Stimulated activated CD8-positive, alpha-beta memory T cell treated with anti-CD3 and anti-CD28 coated beads, Interleukin-15, amount 100 ng/mL, for 1 hour (primary cell): ENCODE measurements around the gene CHST11.

ENCODE experiments used
- DNase-seq: peaks from one replicate; pipeline ENCODE4 v3.0.0-alpha.2; 2020; ENCODE audit warnings: low read depth

The CHST11 gene

DNA sequence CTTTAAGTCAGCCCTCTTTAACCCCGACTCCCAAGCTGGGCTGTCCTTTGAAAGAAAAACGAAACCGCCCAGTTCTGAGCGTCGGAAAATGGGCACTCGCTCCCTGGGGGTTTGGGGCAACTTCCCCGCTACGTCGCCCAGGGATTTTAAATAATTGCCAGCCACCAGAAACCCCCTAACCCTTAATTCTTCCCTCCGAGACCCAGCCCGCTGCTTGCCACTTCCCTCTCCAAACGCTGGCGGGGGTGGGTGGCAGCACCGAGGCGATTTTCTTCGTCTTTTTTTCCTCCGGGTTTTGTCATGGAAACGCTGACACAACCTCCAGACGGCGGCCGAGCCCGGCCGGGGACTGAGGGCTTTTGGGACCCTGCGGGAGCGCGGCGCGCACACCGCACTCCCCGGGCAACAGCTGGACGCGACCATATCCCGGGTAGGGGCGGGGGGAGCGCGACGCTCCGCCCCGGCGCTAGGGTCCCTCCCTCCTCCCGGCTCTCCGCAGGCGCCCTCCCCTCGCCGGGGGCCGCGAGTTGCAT is at the start of gene CHST11:
TSS of gene CHST11 (plus strand) at position 532 of the 533 bp plus-strand sequence.
- DNase-seq, result no peak

DNA sequence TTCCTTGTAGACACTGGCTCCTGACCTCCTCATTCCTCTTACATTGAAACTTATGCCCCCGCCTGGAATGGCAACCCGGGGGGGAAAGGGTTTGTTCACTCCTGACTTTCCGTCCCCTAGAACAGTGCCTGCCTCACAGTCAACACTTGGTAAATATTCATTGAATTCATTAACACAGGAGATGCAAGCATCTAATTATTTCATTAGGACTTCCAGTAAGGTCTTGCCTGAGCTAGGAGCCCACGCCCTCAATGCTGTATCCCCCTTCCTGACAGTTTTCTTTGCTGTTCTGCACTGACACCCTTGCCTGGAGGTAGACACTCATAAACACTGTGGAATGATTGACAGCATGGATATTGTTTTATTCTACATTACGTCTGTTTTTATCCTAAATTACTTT is 49.3 kb upstream of the CHST11 start:
- DNase-seq, result no peak

DNA sequence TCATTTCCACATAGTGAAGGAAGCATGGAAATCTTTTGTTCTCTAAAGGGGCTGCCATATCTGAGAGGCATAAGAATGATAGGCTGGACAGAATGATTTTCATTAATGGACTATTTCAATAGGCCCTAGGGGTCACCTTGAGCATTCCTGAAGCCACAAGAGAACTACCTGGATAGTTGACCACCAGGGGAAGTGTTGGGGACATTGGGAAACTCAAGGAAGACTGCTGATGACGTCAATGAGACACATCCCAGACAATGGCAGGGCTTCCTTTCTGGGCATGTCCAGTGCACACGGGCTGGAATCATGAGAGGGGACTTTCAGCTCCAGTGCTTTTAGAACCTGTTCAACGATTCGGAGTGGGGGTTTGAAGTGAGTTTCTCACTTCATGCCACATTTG is 48.8 kb upstream of the CHST11 start:
- no peak for DNase-seq

GRCh38 chr12:104410326-104410725 is 46.4 kb upstream of the CHST11 start:
- no peak for DNase-seq

DNA sequence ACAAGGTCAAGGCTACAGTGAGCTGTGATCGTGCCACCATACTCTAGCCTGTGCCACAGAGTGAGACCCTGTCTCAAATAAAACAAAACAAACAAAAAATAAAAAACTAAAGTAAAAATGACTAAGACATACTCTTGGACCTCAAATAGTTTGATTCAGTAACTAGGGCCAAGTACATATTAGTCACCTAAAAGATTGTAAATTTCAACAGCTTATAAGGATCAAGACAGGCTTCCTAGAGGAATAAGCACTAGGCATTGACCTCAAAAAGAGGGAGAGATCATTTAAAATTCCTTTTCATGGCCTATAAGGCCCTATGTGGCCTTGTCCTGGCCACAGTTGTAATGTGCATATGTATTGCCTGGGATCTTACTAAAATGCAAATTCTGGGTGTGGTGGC is 46.0 kb upstream of the CHST11 start:
- no peak for DNase-seq

GRCh38 chr12:104411826-104412641 is 44.7 kb upstream of the CHST11 start:
- no peak for DNase-seq

- DNase-seq, result no peak
Measured at GRCh38 chr12:104412681-104413080, 44.1 kb upstream of the CHST11 start.

DNA sequence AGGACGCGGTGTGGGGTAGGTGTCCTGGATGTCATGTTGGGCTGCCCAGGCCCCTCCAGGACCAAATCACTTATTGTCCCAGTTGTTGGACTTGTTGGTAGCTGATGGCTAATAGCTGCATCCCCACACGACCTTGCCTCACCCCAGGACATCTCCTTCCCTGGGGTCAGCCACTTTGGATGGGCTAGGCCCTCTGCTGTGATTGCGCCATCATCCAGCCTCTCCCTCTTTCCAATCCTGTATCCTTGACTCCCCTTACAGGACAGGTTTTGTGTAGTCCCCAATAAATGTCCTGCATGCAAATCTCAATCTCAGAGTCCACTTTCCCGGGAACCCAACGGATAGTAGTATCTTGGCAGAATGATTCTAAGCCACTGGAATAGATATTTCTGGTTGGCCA is 43.4 kb upstream of the CHST11 start:
- no peak for DNase-seq

DNA sequence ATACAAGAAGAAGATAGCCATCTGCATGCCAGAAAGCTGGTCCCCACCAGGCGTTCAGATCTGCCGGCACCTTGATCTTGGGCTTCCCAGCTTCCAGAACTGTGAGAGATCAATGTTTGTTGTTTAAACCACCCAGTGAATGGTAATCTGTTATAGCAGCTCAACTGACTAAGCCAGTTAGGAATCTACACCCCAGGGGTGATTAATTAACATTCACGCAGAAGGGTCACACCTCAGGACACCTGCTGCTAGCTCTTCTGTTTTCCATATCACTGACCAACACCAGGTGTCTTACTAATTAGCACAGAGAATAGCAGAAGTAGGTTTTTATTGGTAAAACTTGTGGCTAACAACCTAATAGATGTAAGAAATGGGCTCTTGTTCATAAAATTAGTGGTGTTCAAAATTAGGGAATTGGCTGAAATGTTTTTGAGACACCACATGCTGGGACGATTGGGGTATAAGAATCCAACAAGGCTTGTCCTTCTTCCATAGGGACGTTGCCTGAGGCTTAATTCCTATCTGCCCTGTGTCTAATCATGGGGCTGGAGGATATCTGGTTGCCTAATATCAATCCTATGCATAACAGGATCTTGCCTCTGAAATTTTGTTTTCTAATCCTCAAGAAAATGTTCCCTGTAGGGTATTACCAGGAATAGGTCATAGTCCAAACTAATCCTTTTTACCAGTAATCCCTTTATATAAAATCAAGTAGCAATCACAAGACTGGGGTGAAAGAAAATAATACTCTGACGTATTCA is 42.0 kb upstream of the CHST11 start:
- DNase-seq, result no peak

DNA sequence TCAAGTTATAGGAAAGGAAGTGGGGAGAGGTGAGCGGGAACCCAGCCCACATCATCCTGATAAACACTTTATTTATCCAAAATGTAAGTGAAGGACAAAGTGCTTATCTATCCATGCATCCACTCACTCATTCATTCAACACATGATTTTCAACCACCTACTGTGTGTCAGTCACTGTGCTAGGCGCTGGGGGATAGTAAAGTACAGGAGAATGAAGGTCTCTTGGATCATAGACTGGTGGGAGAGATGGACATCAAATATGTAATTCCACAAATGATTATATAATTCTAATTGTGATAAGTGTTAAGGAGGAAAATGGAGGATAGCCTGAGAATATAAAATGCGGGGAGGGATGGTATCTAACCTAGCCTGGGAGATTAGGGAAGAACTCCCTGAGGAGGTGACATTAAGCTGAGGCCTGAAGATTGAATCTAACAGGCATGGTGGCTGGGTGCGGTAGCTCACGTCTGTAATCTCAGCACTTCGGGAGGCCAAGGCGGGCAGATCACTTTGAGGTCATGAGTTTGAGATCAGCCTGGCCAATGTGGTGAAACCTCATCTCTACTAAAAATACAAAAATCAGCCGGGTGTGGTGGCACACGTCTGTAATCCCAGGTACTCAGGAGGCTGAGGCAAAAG is 41.3 kb upstream of the CHST11 start:
- DNase-seq, result no peak

DNA sequence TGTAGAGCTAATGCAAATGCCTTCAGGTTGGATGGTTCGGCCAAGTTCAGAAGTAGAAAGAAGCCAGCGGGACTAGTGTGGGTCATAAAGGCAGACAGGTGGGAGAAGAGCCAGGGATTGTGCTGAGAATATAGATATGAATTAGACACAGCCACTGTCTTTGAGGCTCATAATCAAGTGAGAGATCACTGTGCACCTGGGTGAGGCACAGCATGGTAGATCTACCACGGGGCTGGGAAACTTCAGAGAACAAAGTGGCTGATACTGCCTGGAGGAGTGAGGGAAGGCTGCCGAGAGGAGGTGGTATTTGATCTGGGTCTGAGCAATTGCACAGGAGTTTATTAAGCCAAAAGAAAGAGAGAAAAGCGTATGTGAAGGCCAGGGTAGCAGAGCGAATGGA is 40.6 kb upstream of the CHST11 start:
- no peak for DNase-seq

- DNase-seq, result no peak
Measured at GRCh38 chr12:104416585-104416984, 40.2 kb upstream of the CHST11 start.

- DNase-seq, result no peak
Measured at GRCh38 chr12:104419717-104420116, 37.0 kb upstream of the CHST11 start.

- no peak for DNase-seq
Measured at GRCh38 chr12:104420868-104421267, 35.9 kb upstream of the CHST11 start.

DNA sequence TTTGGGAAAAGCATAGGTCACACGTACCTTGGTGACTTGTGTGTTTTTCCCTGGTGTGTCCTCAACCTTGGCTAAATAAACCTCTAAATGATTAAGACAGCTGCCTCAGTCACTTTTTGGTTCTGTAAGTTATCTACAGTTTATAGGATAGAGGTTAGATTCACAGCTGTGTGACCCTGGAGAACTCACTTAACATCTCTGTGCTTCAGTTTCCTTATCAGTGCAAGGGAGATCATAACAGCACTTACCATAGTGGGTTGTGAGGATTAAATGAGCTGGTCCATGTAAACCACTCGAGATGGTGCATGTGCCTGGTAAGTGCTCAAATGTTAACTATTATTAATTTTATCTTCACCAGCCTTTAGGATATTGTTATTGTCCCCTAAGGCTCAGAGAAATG is 35.4 kb upstream of the CHST11 start:
- DNase-seq, result no peak

GRCh38 chr12:104422441-104422840 is 34.3 kb upstream of the CHST11 start:
- DNase-seq, result no peak

GRCh38 chr12:104423273-104423672 is 33.5 kb upstream of the CHST11 start:
- no peak for DNase-seq

DNA sequence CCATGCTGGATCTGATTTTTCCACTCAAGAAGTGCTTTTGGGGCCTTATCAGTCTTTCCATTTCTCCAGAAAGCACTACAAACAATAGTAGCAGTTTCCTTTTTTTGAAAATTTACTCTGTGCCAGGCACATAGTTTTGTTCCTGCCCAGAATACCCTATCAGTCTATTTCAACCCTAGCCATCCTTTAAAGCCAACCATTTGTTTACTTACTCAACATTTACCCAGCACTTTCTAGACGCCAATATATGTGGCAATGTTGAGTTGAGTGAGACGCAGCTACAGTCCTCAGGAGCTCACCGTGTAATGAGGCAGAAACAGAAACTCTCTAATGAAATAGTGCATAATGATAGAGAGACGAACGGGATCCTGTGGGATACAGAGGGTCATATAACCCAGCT is 32.9 kb upstream of the CHST11 start:
- no peak for DNase-seq

- no peak for DNase-seq
Measured at GRCh38 chr12:104424955-104425354, 31.8 kb upstream of the CHST11 start.

- no peak for DNase-seq
Measured at GRCh38 chr12:104425614-104426013, 31.1 kb upstream of the CHST11 start.

DNA sequence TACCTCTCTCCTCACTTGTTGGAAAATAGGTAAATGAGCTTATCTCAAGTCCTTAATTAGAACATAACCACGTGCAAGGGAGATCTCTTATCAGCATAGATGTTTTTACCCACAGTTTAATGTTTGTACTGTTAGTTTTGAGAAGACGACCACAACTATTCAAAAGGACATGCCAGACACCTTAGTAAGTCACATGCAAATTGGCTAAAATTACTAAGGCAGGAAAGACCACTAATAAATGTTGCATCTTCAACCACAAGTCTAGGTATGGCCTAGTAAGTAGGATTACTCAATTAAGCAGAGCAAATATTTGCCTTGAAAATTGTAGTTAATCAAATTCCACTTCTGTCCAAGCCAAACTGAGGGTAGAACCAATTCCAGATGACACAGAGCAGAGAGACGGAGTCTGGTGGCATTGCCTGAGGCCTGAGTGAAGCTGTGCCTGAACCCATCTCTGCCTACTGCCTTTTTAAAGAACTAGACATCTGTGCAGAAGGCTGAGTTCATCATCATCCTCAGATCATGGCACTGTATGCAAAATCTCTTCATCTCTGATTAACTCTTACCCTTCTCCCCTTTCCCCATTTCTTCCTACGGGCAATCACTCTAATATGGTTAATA is 29.7 kb upstream of the CHST11 start:
- no peak for DNase-seq

GRCh38 chr12:104427547-104427938 is 29.2 kb upstream of the CHST11 start:
- DNase-seq, result no peak
